Adrenal gland (tissue), 12 donors: ENCODE measurements around the gene STIM1. TPM values are rescaled to one million over a fixed set of nuclear protein-coding genes. Genes with fewer than 3 reads are reported as not detected.

Experiments
- DNase-seq, 7 donors: peaks; one replicate each; pipeline ENCODE4 v3.0.0-alpha.2; 2019 to 2020
- H3K27ac ChIP-seq, 5 donors: fragments of 200-600 bp; sonication (generic) in 4 of 5; 1 replicate in 3 of 5; 2 replicates in 2 of 5; pipeline versions ENCODE4 v1.5.1 to v1.8.0; 2016 to 2020; ENCODE audit warnings: mild to moderate bottlenecking in 1 of 5
- H3K27me3 ChIP-seq: fragments of 200-600 bp; 2 replicates; pipeline ENCODE4 v1.8.0; 2021
- H3K36me3 ChIP-seq, 2 donors: fragments of 200-600 bp; replicated peaks in 1 of 2; 1 replicate in 1 of 2; 2 replicates in 1 of 2; pipeline versions ENCODE4 v1.5.1 to v1.8.0; 2018 to 2022
- H3K4me1 ChIP-seq, 2 donors: fragments of 200-600 bp; replicated peaks in 1 of 2; 1 replicate in 1 of 2; 2 replicates in 1 of 2; pipeline versions ENCODE4 v1.5.1 to v1.8.0; 2018 to 2021
- H3K4me3 ChIP-seq, 4 donors: fragments of 200-600 bp; sonication (generic) in 3 of 4; one replicate each; pipeline ENCODE4 v1.5.1; 2016 to 2018
- H3K9me3 ChIP-seq, 3 donors: fragments of 200-600 bp; sonication (generic) in 1 of 3; replicated peaks in 1 of 3; 1 replicate in 2 of 3; 2 replicates in 1 of 3; pipeline versions ENCODE4 v1.5.1 to v1.8.0; 2016 to 2021
- POLR2A ChIP-seq, 2 donors: fragments of 450-650 bp; IDR thresholded peaks; one replicate each; pipeline ENCODE4 v1.6.1; 2017; ENCODE audit warnings: antibody characterized with exemption in 2 of 2, mild to moderate bottlenecking in 2 of 2, moderate library complexity in 1 of 2
- WGBS, 4 donors: extraction: QIAGEN DNeasy Blood & Tissue Kit in 2 of 4; methylation state at CpG; one replicate each; pipeline versions ENCODE4 v1.1.5 to v1.1.7; 2013 to 2017; 5-methylcytosine and 5-hydroxymethylcytosine counted together
- intact Hi-C, 2 donors: fragments of 100-400 bp; cut with DNase I; formaldehyde crosslinking; loops; one replicate each; pipeline versions ENCODE4 v1.14.1 to v1.15.0; 2022 to 2023
- polyA plus RNA-seq, 3 donors: library from polyadenylated mRNA; stranded (reverse); fragments of 200-250 nt in 2 of 3; fragments of 350-450 nt in 1 of 3; fragmentation: Illumina TruSeq in 1 of 3; extraction: RNeasy Lipid Tissue Mini Kit (QIAGEN cat#74804) in 1 of 3; gene quantifications; one replicate each; pipeline ENCODE4 v1.2.3, GENCODE V29; 2013 to 2014
- total RNA-seq, 9 donors: library from RNA; depleted of rRNA in 4 of 9; stranded (reverse); fragments of >200 nt in 4 of 9; fragments of 120-200 nt in 1 of 9; fragmentation: NEBNext Ultra II Directional in 1 of 9; extraction: Animal tissue kit (Norgen Biotek cat#: 25700) in 1 of 9; gene quantifications; one replicate each; pipeline versions ENCODE4 v1.1.0 to v1.2.4, GENCODE V29; 2013 to 2023
- TF ChIP-seq, protein P1 (sequence below), 6 experiments: fragments of 450-650 bp in 4 of 6; fragments of 200-600 bp in 2 of 6; sonication (generic) in 1 of 6; IDR thresholded peaks; 1 replicate in 5 of 6; 2 replicates in 1 of 6; pipeline versions ENCODE4 v1.5.1 to v1.8.0; 2016 to 2021; ENCODE audit warnings: antibody characterized with exemption in 6 of 6, mild to moderate bottlenecking in 2 of 6, moderate library complexity in 1 of 6
- donor health status: healthy with polysubstance abuse.
- donor health status: Bipolar disorder and iron deficiency.
- donor health status: DM: yes; HTN: yes; CAD: no.
- donor health status: DM: no; HTN: no; CAD: no.
- donor health status: DM: no; HTN: no; CAD: no.
- donor health status: DM: yes; HTN: yes; CAD: no.

Gene STIM1
- total and polyA plus RNA-seq, 12 donors = 7.8 to 44.1 (median 32.5) TPM

DNA sequence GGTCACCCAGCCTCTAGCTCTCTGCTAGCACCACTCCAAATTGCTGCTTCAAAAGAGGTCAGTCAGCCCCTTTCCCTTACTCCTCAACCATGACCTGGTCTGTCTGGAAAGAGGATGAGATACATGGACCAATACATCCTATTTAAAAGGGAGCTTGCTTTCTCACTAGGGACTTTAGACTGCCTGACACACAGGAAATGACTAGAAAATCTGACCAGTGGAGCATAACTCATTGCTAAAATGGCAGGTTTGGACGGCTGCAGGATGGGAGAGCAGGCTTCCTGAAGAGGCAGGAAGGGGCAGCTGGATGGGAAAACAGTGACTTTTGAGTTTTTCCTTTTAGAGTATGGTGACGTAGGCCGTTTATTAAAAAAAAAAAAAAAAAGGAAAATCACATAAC lies 25.3 kb downstream of the STIM1 start:
- no peaks in the 10 kb centered on the region for H3K36me3 ChIP-seq
- peaks cover 2 to 37% of the 10 kb centered on the region in 2 donors for H3K4me1 ChIP-seq
- TF ChIP-seq POLR2A (IDR thresholded peaks at IDR 0.05) = no peak
- TF ChIP-seq, protein P1, sequence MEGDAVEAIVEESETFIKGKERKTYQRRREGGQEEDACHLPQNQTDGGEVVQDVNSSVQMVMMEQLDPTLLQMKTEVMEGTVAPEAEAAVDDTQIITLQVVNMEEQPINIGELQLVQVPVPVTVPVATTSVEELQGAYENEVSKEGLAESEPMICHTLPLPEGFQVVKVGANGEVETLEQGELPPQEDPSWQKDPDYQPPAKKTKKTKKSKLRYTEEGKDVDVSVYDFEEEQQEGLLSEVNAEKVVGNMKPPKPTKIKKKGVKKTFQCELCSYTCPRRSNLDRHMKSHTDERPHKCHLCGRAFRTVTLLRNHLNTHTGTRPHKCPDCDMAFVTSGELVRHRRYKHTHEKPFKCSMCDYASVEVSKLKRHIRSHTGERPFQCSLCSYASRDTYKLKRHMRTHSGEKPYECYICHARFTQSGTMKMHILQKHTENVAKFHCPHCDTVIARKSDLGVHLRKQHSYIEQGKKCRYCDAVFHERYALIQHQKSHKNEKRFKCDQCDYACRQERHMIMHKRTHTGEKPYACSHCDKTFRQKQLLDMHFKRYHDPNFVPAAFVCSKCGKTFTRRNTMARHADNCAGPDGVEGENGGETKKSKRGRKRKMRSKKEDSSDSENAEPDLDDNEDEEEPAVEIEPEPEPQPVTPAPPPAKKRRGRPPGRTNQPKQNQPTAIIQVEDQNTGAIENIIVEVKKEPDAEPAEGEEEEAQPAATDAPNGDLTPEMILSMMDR (IDR thresholded peaks at IDR 0.05) = no peak
- WGBS, 4 donors = 34 to 61% (median 54%) methylated on average over 3 of the region's 3 CpGs
- H3K27me3 ChIP-seq = no peaks in the 10 kb centered on the region
- intact Hi-C loops = no loop called here
- no peak for DNase-seq
- H3K4me3 ChIP-seq = no peak overlapping the region
- H3K27ac ChIP-seq = peak overlapping the region in 2 of 5 donors; percentile 32 to 59
- H3K9me3 ChIP-seq = no peaks in the 10 kb centered on the region

DNA sequence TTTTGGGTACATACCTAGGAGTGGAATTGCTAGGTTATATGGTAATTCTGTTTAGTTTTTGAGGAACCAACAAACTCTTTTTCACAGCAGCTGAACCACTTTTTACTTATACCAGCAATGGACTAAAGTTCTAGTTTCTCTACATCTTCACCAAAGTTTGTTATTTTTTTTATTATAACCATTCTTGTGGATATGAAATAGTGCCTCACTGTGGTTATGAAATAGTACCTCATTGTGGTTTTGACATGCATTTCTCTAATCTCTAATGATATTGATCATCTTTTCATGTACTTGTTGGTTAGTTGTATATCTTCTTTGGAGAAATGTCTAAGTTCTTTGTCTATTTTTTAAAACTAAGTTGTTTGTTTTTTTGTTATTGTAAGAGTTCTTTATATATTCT lies 27.2 kb downstream of the STIM1 start:
- intact Hi-C loops = no loop called here
- no peaks in the 10 kb centered on the region for H3K9me3 ChIP-seq
- no peaks in the 10 kb centered on the region for H3K27me3 ChIP-seq
- H3K4me3 ChIP-seq = no peak overlapping the region
- H3K36me3 ChIP-seq = no peaks in the 10 kb centered on the region
- DNase-seq = no peak
- TF ChIP-seq POLR2A (IDR thresholded peaks at IDR 0.05) = no peak
- TF ChIP-seq, protein P1 (IDR thresholded peaks at IDR 0.05) = no peak
- H3K27ac ChIP-seq = no peak overlapping the region
- H3K4me1 ChIP-seq = peaks cover 5 to 35% of the 10 kb centered on the region in 2 donors

DNA sequence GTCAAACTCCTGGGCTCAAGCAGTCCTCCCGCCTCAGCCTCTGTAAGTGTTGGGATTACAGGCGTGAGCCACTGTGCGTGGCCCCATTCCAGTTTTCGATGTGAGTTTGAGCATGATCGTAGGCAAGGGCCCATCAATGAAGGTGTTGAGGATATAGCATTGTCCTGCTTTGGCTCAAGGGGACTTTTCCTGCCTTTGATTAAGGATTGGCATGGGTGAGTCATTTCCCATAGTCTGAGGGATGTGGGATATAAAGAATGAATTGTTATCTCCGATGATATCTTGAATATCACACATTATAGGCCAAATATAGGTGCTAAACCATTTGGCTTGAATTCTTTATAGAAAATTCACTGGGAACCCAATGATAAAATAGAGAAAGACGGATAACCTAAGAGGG lies 30.4 kb downstream of the STIM1 start:
- H3K36me3 ChIP-seq = no peaks in the 10 kb centered on the region
- 92 to 95% (median 92%) methylated on average over 7 of the region's 7 CpGs for WGBS, 4 donors
- intact Hi-C loops = no loop called here
- H3K27ac ChIP-seq = no peak overlapping the region
- no peak overlapping the region for H3K4me3 ChIP-seq
- H3K27me3 ChIP-seq = no peaks in the 10 kb centered on the region
- peaks cover 5 to 10% of the 10 kb centered on the region in 2 donors for H3K4me1 ChIP-seq
- TF ChIP-seq, protein P1 (IDR thresholded peaks at IDR 0.05) = no peak
- TF ChIP-seq POLR2A (IDR thresholded peaks at IDR 0.05) = no peak
- H3K9me3 ChIP-seq = no peaks in the 10 kb centered on the region
- no peak for DNase-seq

DNA sequence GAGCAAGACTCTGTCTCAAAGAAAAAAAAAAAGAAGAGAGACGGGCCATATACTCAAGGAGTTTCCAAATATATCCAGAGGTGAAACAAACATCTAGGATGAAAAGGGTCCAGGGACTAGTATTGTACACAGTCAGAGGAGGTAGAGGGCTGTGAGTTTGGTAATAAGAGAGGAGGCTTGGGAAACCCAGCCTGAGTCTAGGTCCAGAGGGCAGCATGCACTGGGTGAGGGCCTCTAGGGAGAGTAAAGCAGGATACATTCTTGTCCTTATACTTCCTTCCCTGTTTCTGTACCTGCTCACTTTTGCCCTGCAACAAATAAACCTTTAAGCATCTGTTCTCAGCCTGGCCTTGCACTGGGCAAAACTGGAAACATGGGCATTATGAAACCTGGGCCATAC lies 31.5 kb downstream of the STIM1 start:
- intact Hi-C loops = no loop called here
- no peaks in the 10 kb centered on the region for H3K36me3 ChIP-seq
- H3K4me1 ChIP-seq = peaks cover 5 to 8% of the 10 kb centered on the region in 2 donors
- H3K27me3 ChIP-seq = no peaks in the 10 kb centered on the region
- no peaks in the 10 kb centered on the region for H3K9me3 ChIP-seq
- H3K4me3 ChIP-seq = no peak overlapping the region
- TF ChIP-seq, protein P1 (IDR thresholded peaks at IDR 0.05) = no peak
- TF ChIP-seq POLR2A (IDR thresholded peaks at IDR 0.05) = no peak
- DNase-seq = no peak
- H3K27ac ChIP-seq = no peak overlapping the region
- WGBS, 4 donors = 83 to 96% (median 85%) methylated on average over 1 of the region's 1 CpG
